Measurements from ENCODE around the gene COPS9.

- TF ChIP-seq, protein P1, sequence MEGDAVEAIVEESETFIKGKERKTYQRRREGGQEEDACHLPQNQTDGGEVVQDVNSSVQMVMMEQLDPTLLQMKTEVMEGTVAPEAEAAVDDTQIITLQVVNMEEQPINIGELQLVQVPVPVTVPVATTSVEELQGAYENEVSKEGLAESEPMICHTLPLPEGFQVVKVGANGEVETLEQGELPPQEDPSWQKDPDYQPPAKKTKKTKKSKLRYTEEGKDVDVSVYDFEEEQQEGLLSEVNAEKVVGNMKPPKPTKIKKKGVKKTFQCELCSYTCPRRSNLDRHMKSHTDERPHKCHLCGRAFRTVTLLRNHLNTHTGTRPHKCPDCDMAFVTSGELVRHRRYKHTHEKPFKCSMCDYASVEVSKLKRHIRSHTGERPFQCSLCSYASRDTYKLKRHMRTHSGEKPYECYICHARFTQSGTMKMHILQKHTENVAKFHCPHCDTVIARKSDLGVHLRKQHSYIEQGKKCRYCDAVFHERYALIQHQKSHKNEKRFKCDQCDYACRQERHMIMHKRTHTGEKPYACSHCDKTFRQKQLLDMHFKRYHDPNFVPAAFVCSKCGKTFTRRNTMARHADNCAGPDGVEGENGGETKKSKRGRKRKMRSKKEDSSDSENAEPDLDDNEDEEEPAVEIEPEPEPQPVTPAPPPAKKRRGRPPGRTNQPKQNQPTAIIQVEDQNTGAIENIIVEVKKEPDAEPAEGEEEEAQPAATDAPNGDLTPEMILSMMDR (IDR thresholded peaks at IDR 0.05 in 2 of 3, conservative IDR thresholded peaks at IDR 0.05 in 1 of 3; ENCODE audit: control insufficient read depth in 2 of 3, extremely low read depth in 1 of 3, insufficient read depth in 1 of 3, low read depth in 3 of 3, low read length in 3 of 3), result no peak
- no peak for TF ChIP-seq TCF3 (IDR thresholded peaks at IDR 0.05; ENCODE audit: borderline replicate concordance, insufficient read depth, low read depth, low read length)
- no peak for TF ChIP-seq SRF (IDR thresholded peaks at IDR 0.05; ENCODE audit: low read depth in 2 of 2, low read length in 2 of 2)
- TF ChIP-seq RAD21 (IDR thresholded peaks at IDR 0.05; ENCODE audit: insufficient read depth, low read depth, low read length), result no peak
- no peak for TF ChIP-seq EP300 (IDR thresholded peaks at IDR 0.05; ENCODE audit: borderline replicate concordance in 1 of 2, control insufficient read depth in 1 of 2, low read depth in 2 of 2, low read length in 2 of 2)
- no peak for TF ChIP-seq RUNX3 (IDR thresholded peaks at IDR 0.05; ENCODE audit: low read length)
- no peak for TF ChIP-seq HDAC6 (IDR thresholded peaks at IDR 0.05; ENCODE audit: unreplicated experiment)
- TF ChIP-seq PAX5 (IDR thresholded peaks at IDR 0.05; ENCODE audit: borderline replicate concordance, low read depth, low read length), result no peak
- no peak for TF ChIP-seq CEBPB (IDR thresholded peaks at IDR 0.05; ENCODE audit: borderline replicate concordance in 1 of 2, low read depth in 2 of 2, low read length in 2 of 2)
- TF ChIP-seq GABPA (IDR thresholded peaks at IDR 0.05; ENCODE audit: low read depth), result no peak
- no peak for TF ChIP-seq BCL3 (IDR thresholded peaks at IDR 0.05; ENCODE audit: borderline replicate concordance, insufficient read depth, low read depth, low read length, poor library complexity, severe bottlenecking)
- TF ChIP-seq, protein P2, sequence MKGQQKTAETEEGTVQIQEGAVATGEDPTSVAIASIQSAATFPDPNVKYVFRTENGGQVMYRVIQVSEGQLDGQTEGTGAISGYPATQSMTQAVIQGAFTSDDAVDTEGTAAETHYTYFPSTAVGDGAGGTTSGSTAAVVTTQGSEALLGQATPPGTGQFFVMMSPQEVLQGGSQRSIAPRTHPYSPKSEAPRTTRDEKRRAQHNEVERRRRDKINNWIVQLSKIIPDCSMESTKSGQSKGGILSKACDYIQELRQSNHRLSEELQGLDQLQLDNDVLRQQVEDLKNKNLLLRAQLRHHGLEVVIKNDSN (IDR thresholded peaks at IDR 0.05; ENCODE audit: borderline replicate concordance, extremely low read length, insufficient read depth, low read depth, low read length), result no peak
- TF ChIP-seq, protein P3, sequence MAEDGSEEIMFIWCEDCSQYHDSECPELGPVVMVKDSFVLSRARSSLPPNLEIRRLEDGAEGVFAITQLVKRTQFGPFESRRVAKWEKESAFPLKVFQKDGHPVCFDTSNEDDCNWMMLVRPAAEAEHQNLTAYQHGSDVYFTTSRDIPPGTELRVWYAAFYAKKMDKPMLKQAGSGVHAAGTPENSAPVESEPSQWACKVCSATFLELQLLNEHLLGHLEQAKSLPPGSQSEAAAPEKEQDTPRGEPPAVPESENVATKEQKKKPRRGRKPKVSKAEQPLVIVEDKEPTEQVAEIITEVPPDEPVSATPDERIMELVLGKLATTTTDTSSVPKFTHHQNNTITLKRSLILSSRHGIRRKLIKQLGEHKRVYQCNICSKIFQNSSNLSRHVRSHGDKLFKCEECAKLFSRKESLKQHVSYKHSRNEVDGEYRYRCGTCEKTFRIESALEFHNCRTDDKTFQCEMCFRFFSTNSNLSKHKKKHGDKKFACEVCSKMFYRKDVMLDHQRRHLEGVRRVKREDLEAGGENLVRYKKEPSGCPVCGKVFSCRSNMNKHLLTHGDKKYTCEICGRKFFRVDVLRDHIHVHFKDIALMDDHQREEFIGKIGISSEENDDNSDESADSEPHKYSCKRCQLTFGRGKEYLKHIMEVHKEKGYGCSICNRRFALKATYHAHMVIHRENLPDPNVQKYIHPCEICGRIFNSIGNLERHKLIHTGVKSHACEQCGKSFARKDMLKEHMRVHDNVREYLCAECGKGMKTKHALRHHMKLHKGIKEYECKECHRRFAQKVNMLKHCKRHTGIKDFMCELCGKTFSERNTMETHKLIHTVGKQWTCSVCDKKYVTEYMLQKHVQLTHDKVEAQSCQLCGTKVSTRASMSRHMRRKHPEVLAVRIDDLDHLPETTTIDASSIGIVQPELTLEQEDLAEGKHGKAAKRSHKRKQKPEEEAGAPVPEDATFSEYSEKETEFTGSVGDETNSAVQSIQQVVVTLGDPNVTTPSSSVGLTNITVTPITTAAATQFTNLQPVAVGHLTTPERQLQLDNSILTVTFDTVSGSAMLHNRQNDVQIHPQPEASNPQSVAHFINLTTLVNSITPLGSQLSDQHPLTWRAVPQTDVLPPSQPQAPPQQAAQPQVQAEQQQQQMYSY (CRISPR knock-in tag; IDR thresholded peaks at IDR 0.05), result no peak
- TF ChIP-seq CREB1 (IDR thresholded peaks at IDR 0.05; ENCODE audit: low read depth), result no peak
These were observed 31.4 kb upstream of the COPS9 start for GRCh38 chr2:240167588-240167880.
